ENCODE measurements around the gene RNF39. TPM values are rescaled to one million over a fixed set of nuclear protein-coding genes. Genes with fewer than 3 reads are reported as not detected.
"Not testable (repeated sequence)": the region's sequence is repeated elsewhere in the genome, so short reads cannot be mapped to it uniquely, and the experiment has no call there.

Gene RNF39, protein sequence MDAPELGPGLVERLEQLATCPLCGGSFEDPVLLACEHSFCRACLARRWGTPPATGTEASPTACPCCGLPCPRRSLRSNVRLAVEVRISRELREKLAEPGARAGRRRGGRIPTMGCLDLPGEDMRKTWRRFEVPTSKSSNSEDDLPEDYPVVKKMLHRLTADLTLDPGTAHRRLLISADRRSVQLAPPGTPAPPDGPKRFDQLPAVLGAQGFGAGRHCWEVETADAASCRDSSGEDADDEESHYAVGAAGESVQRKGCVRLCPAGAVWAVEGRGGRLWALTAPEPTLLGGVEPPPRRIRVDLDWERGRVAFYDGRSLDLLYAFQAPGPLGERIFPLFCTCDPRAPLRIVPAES
- total RNA-seq, result not detected

DNA sequence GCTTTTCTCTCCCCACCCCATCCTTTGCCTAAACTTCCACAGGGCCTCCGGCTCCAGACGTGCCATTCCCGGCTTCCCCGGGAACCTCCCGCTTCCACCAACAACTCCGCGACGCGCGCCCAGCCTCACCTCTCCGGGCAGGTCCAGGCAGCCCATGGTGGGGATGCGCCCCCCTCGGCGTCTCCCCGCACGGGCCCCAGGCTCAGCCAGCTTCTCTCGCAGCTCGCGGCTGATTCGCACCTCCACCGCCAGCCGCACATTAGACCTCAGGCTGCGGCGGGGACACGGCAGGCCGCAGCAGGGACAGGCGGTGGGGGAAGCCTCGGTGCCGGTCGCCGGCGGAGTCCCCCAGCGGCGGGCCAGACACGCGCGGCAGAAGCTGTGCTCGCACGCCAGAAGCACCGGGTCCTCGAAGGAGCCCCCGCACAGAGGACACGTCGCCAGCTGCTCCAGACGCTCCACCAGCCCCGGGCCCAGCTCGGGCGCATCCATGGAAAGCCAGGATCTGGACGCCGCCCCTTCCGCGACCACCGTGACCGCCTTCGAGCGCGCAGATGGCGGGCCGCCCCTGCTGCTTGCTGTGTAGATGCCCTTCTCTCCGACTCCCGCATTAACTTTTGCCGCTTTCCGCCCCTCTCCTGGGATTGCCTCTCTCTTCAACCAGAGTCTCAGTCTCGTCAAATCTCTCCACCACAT is at the start of gene RNF39:
Gene RNF39 (minus strand): TSS at position 676 of the 696 bp plus-strand sequence. CDS start 184 bp downstream, at position 492.
- no peak for DNase-seq
- Mint-ChIP-seq H3K9me3 (no peaks in the 10 kb centered on the region), H3K36me3 (ENCODE audit: insufficient read depth) (peaks cover 8% of the 10 kb centered on the region), H3K4me3 (peak within 1 kb of the TSS; percentile 51), H3K4me1 (ENCODE audit: low read depth) (peaks cover 48% of the 10 kb centered on the region), H3K27me3 (ENCODE audit: low read depth) (peaks cover 54% of the 10 kb centered on the region)
- peak; percentile 45 to 52 for ATAC-seq

DNA sequence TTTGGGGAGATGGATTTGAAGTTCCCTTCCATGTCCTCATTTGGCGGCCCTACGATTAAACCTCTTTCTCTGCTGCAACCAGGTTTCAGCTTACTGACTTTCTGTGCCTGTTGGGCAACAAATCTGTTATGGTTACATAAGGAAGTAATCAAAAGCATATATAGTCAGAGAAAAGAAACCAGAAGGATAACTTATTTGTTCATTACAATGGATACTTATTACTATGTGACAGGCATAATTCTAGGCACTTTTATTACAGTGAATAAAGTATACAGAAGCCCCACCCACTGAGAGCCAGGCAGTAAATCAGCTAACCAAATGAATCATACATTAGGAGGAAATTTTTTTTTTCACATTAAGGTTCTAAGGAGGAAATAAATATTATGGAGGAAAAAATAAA is 46.9 kb upstream of the RNF39 start:
- H3K36me3 Mint-ChIP-seq (ENCODE audit: insufficient read depth), result no peaks in the 10 kb centered on the region
- peaks cover 32% of the 10 kb centered on the region for H3K27me3 Mint-ChIP-seq (ENCODE audit: low read depth)
- no peak for ATAC-seq
- H3K4me1 Mint-ChIP-seq (ENCODE audit: low read depth), result no peaks in the 10 kb centered on the region
- no peak overlapping the region for H3K4me3 Mint-ChIP-seq
- H3K9me3 Mint-ChIP-seq, result no peaks in the 10 kb centered on the region
- no peak for DNase-seq

DNA sequence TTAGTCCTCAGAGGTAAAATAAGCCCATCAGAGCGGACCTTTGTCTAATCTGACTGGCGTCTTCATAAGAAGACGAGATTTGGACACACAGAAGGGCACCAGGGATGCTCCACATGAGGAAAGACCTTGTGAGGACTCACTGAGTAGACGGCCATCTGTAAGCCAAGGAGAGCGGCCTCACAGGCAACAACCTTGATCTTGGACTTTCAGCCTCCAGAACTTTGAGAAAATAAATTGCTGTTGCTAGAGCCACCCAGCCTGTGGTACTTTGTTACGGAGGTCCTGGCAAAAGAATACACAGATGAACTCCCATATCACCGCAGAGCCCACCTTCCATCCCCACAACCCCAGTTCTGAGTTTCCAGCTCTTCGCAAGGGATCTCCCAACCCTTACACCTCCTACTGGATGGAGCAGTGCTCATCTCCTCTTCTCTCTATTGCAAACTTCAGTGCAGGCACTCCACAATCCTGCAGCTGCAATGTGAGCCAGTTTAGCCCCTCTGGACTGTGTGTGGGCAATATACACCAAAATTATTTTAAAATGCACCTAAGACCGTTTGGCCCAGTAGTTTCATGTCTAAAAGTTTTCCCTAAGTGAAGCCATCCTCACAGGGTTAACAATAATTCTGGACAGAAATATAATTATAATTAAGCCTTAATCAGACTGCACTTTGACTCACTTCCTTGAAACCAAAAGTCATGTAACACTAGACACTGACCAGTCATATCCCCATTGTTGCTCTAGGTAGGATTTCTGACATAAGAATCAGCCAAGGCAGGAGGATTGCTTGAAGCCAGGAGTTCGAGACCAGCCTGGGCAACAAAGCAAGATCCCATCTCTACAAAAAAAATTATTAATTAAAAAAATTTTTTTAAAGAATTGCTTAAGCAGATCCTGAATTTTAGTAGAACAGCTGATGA is 46.1 kb upstream of the RNF39 start:
- Mint-ChIP-seq H3K27me3 (ENCODE audit: low read depth) (peaks cover 28% of the 10 kb centered on the region), H3K9me3 (no peaks in the 10 kb centered on the region), H3K4me3 (no peak overlapping the region), H3K36me3 (ENCODE audit: insufficient read depth) (no peaks in the 10 kb centered on the region), H3K4me1 (ENCODE audit: low read depth) (no peaks in the 10 kb centered on the region)
- ATAC-seq, result no peak
- no peak for DNase-seq

DNA sequence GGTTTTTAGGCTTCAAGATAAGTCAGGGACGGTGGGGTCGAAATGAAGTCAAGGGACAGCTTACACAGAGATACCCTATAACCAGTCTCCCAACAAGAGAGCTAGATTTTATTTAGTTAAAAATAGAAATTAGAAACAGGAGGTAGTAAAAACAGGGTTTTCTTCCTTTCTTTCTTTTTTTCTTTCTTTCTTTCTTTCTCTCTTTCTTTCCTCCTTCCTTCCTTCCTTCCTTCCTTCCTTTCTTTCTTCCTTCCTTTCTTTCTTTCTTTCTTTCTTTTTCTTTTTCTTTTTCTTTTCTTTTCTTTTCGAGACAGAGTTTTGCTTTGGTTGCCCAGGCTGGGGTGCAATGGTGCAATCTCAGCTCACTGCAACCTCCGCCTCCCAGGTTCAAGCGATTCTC is 43.1 kb upstream of the RNF39 start:
- H3K36me3 Mint-ChIP-seq (ENCODE audit: insufficient read depth), result not testable (repeated sequence)

DNA sequence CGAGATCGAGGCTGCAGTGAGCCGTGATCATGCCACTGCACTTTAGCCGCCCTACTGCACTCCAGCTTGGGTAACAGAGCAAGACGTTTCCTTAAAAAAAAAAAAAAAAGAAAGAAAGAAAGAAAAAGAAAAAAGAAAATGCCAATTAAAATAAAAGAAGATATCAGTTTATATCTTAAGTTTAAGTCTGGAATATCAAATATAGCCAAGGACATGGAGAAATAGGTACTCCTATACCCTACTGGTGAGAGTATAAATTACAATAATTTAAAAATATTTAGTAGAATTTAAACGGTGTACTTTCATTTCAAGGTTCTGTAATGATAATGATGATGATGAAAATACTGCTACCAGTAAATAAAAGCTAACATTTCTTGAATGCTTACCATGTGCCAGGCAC is 41.2 kb upstream of the RNF39 start:
- ATAC-seq (no peak), DNase-seq (no peak)
- H3K4me3 Mint-ChIP-seq, result no peak overlapping the region
- peaks cover 24% of the 10 kb centered on the region for H3K27me3 Mint-ChIP-seq (ENCODE audit: low read depth)
- H3K9me3 Mint-ChIP-seq, result no peaks in the 10 kb centered on the region
- H3K36me3 Mint-ChIP-seq (ENCODE audit: insufficient read depth), result no peaks in the 10 kb centered on the region
- peaks cover 5% of the 10 kb centered on the region for H3K4me1 Mint-ChIP-seq (ENCODE audit: low read depth)

More for the DNA sequence above, 43.1 kb upstream of the RNF39 start:
- not testable (repeated sequence) for H3K9me3 Mint-ChIP-seq; DNase-seq; ATAC-seq; H3K4me1 Mint-ChIP-seq (ENCODE audit: low read depth); H3K4me3 Mint-ChIP-seq
- H3K27me3 Mint-ChIP-seq (ENCODE audit: low read depth), result peaks cover 15% of the 10 kb centered on the region

DNA sequence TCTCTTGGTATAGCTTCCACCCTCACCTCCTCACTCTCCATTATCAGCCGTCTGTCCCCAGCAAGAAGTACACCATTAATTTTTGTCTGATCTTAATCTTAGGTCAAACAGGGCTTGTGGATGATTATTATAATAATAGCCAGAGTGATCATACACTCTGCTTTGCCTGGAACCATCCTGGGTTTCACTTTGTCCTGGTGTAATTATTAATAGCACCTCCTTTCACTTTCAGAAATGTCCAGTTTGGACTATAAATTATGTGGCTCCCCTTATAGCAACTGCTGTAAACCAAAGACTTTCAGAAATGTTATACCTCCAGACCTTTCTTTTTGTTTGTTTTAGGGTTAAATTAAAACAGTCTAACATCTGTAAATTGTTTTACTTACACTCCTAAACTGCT is 38.3 kb upstream of the RNF39 start:
- ATAC-seq (no peak), DNase-seq (no peak)
- Mint-ChIP-seq H3K9me3 (no peaks in the 10 kb centered on the region), H3K36me3 (ENCODE audit: insufficient read depth) (no peaks in the 10 kb centered on the region), H3K4me3 (no peak overlapping the region), H3K27me3 (ENCODE audit: low read depth) (peaks cover 42% of the 10 kb centered on the region), H3K4me1 (ENCODE audit: low read depth) (peaks cover 5% of the 10 kb centered on the region)

DNA sequence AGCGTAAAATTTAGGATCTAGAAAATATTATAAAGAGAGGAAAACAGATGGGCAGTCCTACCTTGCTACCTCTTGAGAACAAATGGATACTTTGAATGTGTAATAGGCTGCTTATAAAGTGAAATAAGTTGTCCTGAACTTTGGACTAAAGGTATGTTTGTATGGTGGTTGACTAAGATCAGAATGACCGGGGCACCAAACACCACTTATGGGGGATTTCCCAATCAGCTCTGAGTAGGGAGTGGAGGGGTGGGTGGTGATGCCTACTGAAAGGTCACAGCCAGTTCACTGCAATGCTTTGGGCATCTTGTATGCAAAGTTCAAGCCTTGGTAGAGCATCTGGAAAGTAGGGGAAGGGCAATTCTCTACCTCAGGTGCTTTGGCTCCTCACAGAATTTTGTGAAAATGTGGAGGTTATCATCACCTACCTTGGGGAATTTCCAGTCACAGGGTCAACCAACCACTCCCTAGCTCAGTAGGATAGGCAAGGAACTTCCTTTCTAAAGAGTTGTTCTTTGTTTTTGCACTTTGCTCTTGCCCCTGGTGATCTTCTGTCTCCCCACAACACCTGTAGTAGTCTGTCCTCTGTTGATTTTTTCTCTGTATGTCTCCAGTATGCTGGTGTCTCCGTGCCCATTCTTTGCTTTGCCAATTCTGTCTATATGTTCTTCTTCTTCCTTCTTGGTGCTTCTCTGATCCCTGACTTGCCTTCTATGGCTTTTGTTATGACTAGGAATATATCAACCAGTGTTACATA is 37.6 kb upstream of the RNF39 start, which contains the start of gene TRIM31:
Gene TRIM31 (minus strand): TSS at position 88 of the 757 bp plus-strand sequence. CDS start 285 bp downstream, outside the sequence.
- H3K27me3 Mint-ChIP-seq (ENCODE audit: low read depth), result peaks cover 47% of the 10 kb centered on the region
- ATAC-seq, result peak in 1 of 2 donors; percentile 52
- H3K36me3 Mint-ChIP-seq (ENCODE audit: insufficient read depth), result no peaks in the 10 kb centered on the region
- no peak within 1 kb of the TSS for H3K4me3 Mint-ChIP-seq
- no peaks in the 10 kb centered on the region for H3K9me3 Mint-ChIP-seq
- peaks cover 5% of the 10 kb centered on the region for H3K4me1 Mint-ChIP-seq (ENCODE audit: low read depth)
- DNase-seq, result no peak

DNA sequence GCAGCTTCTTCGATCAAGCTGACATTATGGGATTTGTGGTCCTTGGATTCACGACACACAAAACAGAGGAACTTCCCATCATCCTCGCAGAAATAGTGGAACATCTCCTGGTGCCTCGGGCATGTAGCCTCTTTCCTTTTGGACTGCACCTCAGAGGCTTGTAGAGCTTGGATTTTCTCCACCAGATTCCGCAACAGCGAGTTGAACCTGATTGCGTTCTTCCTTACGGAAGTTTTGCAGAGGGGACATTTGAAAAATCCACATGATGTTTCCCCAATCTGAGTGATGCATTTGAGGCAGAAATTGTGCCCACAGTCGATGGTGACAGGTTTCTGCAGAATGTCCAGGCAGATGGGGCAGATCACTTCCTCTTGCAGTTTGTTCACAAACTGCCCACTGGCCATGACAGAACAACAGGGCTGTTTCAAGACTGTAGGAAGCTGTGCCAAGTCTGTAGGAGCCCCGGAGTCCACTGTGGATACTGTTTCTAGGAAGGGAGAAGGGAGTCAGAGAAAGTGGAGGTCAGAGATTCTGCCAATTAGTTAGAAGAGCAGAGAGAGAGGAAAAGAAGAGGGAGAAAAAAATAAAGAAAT is 36.9 kb upstream of the RNF39 start:
- ATAC-seq, result no peak
- Mint-ChIP-seq H3K27me3 (ENCODE audit: low read depth) (peaks cover 50% of the 10 kb centered on the region), H3K36me3 (ENCODE audit: insufficient read depth) (no peaks in the 10 kb centered on the region), H3K9me3 (no peaks in the 10 kb centered on the region), H3K4me1 (ENCODE audit: low read depth) (peaks cover 5% of the 10 kb centered on the region), H3K4me3 (no peak overlapping the region)
- DNase-seq, result no peak

DNA sequence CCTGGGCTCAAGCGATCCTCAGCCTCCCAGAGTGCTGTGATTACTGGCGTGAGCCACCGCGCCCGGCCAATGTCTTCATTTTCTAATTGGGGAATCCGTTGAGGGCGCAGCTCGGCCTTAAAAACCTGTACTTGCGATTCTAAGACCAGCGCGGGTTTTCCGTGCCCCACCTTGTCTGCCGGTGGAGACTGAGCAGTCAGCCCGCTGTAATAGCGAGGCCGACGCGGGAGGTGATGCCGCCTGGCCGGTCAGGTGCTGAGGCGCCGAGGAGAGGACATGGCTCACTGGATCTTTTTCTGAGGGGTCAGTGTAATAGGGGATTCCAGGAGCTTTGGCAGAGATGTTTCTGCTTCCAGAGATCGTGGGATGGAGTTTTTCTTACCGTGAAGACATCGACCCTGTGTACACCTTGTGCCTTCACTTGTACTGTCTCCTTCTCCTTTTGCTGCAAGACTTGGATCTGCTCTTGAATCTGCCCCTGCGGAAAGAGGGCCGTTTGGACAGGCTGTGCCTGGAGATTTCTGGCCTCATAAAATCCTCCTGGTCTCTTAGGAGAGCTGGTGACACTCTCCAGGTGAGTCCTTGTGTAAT is 35.8 kb upstream of the RNF39 start:
- no peak for DNase-seq
- Mint-ChIP-seq H3K4me3 (no peak overlapping the region), H3K27me3 (ENCODE audit: low read depth) (peaks cover 51% of the 10 kb centered on the region)

DNA sequence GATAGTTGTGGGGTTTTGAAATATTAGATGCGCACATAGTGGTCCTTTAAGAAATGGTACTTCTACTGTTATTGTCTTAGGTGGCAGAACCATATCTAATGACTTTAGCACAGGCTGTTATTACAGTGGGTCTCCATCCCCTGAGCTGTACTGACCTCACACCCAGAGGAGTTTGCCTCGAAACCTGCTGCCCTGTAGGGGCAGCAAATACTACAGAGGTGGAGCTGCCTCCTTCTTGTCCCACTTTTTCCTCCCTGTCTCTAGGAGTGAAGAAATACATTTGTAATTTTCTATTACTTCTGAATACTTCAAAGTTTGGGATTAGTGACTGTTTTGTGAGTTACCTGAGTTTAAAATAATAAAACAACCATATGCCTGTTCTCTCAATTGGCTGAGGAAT is 29.1 kb upstream of the RNF39 start:
- Mint-ChIP-seq H3K27me3 (ENCODE audit: low read depth) (peaks cover 41% of the 10 kb centered on the region), H3K9me3 (no peaks in the 10 kb centered on the region), H3K4me1 (ENCODE audit: low read depth) (peaks cover 33% of the 10 kb centered on the region), H3K4me3 (no peak overlapping the region), H3K36me3 (ENCODE audit: insufficient read depth) (no peaks in the 10 kb centered on the region)
- no peak for ATAC-seq
- no peak for DNase-seq

More for the DNA sequence above, 35.8 kb upstream of the RNF39 start:
- no peak for ATAC-seq
- H3K36me3 Mint-ChIP-seq (ENCODE audit: insufficient read depth), result no peaks in the 10 kb centered on the region
- peaks cover 5% of the 10 kb centered on the region for H3K4me1 Mint-ChIP-seq (ENCODE audit: low read depth)
- no peaks in the 10 kb centered on the region for H3K9me3 Mint-ChIP-seq

DNA sequence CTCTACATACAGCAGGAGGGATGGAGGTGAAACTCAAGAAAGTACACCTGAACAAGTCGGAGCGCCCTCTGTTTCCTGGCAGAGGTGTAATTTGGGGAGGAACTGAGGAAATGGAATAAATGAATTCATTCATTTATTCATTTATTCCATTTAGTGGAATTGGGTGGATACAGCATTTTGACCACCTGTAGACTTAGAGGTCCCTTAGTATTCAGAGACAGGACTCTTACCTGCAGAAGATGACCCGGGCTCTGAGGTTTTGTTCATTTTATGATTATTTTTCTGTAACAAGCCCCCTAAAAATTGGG is 28.3 kb upstream of the RNF39 start:
- peaks cover 35% of the 10 kb centered on the region for H3K4me1 Mint-ChIP-seq (ENCODE audit: low read depth)
- H3K36me3 Mint-ChIP-seq (ENCODE audit: insufficient read depth), result no peaks in the 10 kb centered on the region
- ATAC-seq (no peak), DNase-seq (no peak)
- H3K4me3 Mint-ChIP-seq, result peak overlapping the region; percentile 82
- peaks cover 45% of the 10 kb centered on the region for H3K27me3 Mint-ChIP-seq (ENCODE audit: low read depth)
- H3K9me3 Mint-ChIP-seq, result no peaks in the 10 kb centered on the region

DNA sequence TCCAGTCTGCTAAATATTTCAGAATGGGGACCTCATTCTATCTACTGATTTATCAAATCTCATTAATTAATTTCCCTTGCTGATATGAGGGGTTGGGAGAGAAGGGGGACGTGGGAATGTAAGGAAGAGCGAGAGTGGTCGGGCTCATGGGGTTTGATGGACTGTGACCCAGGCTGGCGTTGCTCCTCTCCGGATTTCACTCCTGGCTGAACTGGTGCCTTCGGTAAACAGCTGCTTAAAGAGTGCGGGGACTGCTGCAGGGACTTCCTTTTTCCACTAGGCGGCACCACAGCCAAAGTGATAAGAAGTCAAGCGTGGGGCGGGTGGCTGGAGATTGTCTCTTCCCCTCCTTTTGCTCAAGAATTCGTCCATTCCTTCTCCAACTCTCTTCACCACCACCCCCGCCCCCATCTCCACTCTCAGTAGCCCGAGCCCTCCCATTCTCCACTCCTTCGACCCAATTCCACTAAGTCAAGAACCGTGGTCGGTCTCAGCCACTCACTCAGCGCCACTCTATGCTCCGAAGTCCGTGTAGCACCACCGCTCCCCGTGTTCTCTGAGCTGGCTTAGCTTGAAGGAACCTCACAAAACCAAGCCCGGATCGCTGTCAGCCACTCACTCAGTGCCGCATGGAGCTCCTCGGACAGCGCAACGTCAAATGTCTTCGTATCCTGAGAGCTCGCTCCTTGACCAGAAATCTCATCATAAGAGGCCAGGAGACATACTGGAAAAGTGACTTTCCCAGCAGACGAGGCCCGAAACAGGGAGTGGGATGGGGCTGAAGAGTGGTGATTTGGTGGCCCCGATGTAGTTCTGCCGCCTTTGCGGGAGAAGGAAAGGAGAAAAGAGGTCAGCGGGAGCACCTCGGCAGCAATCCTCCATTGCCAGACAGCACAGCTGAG is 27.7 kb upstream of the RNF39 start:
- H3K9me3 Mint-ChIP-seq, result no peaks in the 10 kb centered on the region
- peaks cover 39% of the 10 kb centered on the region for H3K4me1 Mint-ChIP-seq (ENCODE audit: low read depth)
- H3K27me3 Mint-ChIP-seq (ENCODE audit: low read depth), result peaks cover 45% of the 10 kb centered on the region
- no peaks in the 10 kb centered on the region for H3K36me3 Mint-ChIP-seq (ENCODE audit: insufficient read depth)
- DNase-seq (peak; percentile 78), ATAC-seq (peak; percentile 84)
- H3K4me3 Mint-ChIP-seq, result peak overlapping the region; percentile 82
